ENCODE measurements around the gene HSBP1L1.
A peak's percentile ranks its signal among the peaks of the same experiment; 100 is the strongest.

HSBP1L1 gene

DNA sequence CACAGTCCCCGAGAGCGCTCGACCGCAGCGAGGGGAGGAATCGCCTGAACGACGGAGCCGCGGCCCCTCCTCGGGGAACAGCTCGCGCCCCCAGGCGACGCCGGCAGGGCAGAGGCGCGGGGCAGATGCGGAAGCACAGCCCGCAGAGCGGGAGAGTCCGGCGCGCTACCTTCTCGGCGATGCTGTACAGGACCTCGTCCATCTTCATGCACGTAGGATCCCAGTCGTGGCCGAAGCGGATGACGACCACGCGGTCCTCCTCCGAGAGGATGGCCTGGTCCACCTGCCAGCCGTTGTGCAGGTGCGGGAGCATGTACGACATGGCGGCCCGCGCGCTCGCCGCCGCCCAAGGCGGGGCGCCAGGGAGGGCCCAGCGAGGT lies 23.6 kb downstream of the HSBP1L1 start (continued):
- TF ChIP-seq ZNF223 (tag by site-specific recombination; IDR thresholded peaks at IDR 0.05), result no peak
- TF ChIP-seq, protein P1, sequence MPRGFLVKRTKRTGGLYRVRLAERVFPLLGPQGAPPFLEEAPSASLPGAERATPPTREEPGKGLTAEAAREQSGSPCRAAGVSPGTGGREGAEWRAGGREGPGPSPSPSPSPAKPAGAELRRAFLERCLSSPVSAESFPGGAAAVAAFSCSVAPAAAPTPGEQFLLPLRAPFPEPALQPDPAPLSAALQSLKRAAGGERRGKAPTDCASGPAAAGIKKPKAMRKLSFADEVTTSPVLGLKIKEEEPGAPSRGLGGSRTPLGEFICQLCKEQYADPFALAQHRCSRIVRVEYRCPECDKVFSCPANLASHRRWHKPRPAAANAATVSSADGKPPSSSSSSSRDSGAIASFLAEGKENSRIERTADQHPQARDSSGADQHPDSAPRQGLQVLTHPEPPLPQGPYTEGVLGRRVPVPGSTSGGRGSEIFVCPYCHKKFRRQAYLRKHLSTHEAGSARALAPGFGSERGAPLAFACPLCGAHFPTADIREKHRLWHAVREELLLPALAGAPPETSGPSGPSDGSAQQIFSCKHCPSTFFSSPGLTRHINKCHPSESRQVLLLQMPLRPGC (tag by site-specific recombination; IDR thresholded peaks at IDR 0.05), result no peak
- TF ChIP-seq ZNF37A (tag by site-specific recombination; IDR thresholded peaks at IDR 0.05), result no peak
- TF ChIP-seq SCRT1 (tag by site-specific recombination; IDR thresholded peaks at IDR 0.05; ENCODE audit: borderline replicate concordance), result no peak
- TF ChIP-seq, protein P2, sequence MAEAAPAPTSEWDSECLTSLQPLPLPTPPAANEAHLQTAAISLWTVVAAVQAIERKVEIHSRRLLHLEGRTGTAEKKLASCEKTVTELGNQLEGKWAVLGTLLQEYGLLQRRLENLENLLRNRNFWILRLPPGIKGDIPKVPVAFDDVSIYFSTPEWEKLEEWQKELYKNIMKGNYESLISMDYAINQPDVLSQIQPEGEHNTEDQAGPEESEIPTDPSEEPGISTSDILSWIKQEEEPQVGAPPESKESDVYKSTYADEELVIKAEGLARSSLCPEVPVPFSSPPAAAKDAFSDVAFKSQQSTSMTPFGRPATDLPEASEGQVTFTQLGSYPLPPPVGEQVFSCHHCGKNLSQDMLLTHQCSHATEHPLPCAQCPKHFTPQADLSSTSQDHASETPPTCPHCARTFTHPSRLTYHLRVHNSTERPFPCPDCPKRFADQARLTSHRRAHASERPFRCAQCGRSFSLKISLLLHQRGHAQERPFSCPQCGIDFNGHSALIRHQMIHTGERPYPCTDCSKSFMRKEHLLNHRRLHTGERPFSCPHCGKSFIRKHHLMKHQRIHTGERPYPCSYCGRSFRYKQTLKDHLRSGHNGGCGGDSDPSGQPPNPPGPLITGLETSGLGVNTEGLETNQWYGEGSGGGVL (tag by site-specific recombination; IDR thresholded peaks at IDR 0.05), result no peak
- peak; percentile 38; the same call in 1 of the 2 replicates for TF ChIP-seq KLF8 (tag by site-specific recombination; IDR thresholded peaks at IDR 0.05)
- no peak for TF ChIP-seq ZNF830 (tag by site-specific recombination; IDR thresholded peaks at IDR 0.05; ENCODE audit: low read depth)
- TF ChIP-seq ZBTB8A (tag by site-specific recombination; IDR thresholded peaks at IDR 0.05), result peak; percentile 52
- peak; percentile 47; the same call in 1 of the 2 replicates for TF ChIP-seq KLF16 (tag by site-specific recombination; IDR thresholded peaks at IDR 0.05)
- TF ChIP-seq, protein P3, sequence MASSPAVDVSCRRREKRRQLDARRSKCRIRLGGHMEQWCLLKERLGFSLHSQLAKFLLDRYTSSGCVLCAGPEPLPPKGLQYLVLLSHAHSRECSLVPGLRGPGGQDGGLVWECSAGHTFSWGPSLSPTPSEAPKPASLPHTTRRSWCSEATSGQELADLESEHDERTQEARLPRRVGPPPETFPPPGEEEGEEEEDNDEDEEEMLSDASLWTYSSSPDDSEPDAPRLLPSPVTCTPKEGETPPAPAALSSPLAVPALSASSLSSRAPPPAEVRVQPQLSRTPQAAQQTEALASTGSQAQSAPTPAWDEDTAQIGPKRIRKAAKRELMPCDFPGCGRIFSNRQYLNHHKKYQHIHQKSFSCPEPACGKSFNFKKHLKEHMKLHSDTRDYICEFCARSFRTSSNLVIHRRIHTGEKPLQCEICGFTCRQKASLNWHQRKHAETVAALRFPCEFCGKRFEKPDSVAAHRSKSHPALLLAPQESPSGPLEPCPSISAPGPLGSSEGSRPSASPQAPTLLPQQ (tag by site-specific recombination; IDR thresholded peaks at IDR 0.05), result peak; percentile 56; the same call in 1 of the 2 replicates
- TF ChIP-seq ZNF266 (tag by site-specific recombination; IDR thresholded peaks at IDR 0.05; ENCODE audit: low read depth), result no peak
- TF ChIP-seq ZNF114 (tag by site-specific recombination; IDR thresholded peaks at IDR 0.05), result no peak
- TF ChIP-seq ZNF24 (tag by site-specific recombination; IDR thresholded peaks at IDR 0.05), result no peak
- TF ChIP-seq ZNF239 (tag by site-specific recombination; IDR thresholded peaks at IDR 0.05), result no peak
- TF ChIP-seq HOXD13 (CRISPR knock-in tag; IDR thresholded peaks at IDR 0.05; ENCODE audit: borderline replicate concordance), result 0 out of 2 replicates have a peak, but pooled peaks have one; percentile 29
- no peak for TF ChIP-seq ZNF768 (tag by site-specific recombination; IDR thresholded peaks at IDR 0.05)
- TF ChIP-seq ZNF341 (tag by site-specific recombination; IDR thresholded peaks at IDR 0.05; ENCODE audit: low read depth), result peak; percentile 90
- TF ChIP-seq ZNF19 (tag by site-specific recombination; IDR thresholded peaks at IDR 0.05; ENCODE audit: low read depth), result no peak
- no peak for TF ChIP-seq ZNF433 (tag by site-specific recombination; IDR thresholded peaks at IDR 0.05; ENCODE audit: low read depth)
- TF ChIP-seq ZNF785 (tag by site-specific recombination; IDR thresholded peaks at IDR 0.05), result no peak
- no peak for TF ChIP-seq KLF7 (tag by site-specific recombination; IDR thresholded peaks at IDR 0.05; ENCODE audit: borderline replicate concordance)
- no peak for TF ChIP-seq ZNF157 (tag by site-specific recombination; IDR thresholded peaks at IDR 0.05)
- TF ChIP-seq, protein P4, sequence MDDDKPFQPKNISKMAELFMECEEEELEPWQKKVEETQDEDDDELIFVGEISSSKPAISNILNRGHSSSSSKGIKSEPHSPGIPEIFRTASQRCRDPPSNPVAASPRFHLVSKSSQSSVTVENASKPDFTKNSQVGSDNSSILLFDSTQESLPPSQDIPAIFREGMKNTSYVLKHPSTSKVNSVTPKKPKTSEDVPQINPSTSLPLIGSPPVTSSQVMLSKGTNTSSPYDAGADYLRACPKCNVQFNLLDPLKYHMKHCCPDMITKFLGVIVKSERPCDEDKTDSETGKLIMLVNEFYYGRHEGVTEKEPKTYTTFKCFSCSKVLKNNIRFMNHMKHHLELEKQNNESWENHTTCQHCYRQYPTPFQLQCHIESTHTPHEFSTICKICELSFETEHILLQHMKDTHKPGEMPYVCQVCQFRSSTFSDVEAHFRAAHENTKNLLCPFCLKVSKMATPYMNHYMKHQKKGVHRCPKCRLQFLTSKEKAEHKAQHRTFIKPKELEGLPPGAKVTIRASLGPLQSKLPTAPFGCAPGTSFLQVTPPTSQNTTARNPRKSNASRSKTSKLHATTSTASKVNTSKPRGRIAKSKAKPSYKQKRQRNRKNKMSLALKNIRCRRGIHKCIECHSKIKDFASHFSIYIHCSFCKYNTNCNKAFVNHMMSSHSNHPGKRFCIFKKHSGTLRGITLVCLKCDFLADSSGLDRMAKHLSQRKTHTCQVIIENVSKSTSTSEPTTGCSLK (tag by site-specific recombination; IDR thresholded peaks at IDR 0.05), result no peak
- no peak for TF ChIP-seq REPIN1 (tag by site-specific recombination; IDR thresholded peaks at IDR 0.05; ENCODE audit: low read depth)
- TF ChIP-seq, protein P5, sequence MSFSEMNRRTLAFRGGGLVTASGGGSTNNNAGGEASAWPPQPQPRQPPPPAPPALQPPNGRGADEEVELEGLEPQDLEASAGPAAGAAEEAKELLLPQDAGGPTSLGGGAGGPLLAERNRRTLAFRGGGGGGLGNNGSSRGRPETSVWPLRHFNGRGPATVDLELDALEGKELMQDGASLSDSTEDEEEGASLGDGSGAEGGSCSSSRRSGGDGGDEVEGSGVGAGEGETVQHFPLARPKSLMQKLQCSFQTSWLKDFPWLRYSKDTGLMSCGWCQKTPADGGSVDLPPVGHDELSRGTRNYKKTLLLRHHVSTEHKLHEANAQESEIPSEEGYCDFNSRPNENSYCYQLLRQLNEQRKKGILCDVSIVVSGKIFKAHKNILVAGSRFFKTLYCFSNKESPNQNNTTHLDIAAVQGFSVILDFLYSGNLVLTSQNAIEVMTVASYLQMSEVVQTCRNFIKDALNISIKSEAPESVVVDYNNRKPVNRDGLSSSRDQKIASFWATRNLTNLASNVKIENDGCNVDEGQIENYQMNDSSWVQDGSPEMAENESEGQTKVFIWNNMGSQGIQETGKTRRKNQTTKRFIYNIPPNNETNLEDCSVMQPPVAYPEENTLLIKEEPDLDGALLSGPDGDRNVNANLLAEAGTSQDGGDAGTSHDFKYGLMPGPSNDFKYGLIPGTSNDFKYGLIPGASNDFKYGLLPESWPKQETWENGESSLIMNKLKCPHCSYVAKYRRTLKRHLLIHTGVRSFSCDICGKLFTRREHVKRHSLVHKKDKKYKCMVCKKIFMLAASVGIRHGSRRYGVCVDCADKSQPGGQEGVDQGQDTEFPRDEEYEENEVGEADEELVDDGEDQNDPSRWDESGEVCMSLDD (tag by site-specific recombination; IDR thresholded peaks at IDR 0.05), result peak; percentile 65; the same call in 1 of the 2 replicates
- no peak for TF ChIP-seq ZNF140 (tag by site-specific recombination; IDR thresholded peaks at IDR 0.05)
- no peak for TF ChIP-seq ZNF350 (tag by site-specific recombination; IDR thresholded peaks at IDR 0.05)
- no peak for TF ChIP-seq OSR2 (tag by site-specific recombination; IDR thresholded peaks at IDR 0.05)
- TF ChIP-seq HOXA7 (CRISPR knock-in tag; IDR thresholded peaks at IDR 0.05; ENCODE audit: borderline replicate concordance), result no peak

Measured in HEK293 (cell line).